H4 (cell line): ENCODE results near the gene IGLL1. TPM values are rescaled to one million over a fixed set of nuclear protein-coding genes. Genes with fewer than 3 reads are reported as not detected.
"Not testable (repeated sequence)": the region's sequence is repeated elsewhere in the genome, so short reads cannot be mapped to it uniquely, and the experiment has no call there.

ENCODE experiments used
- DNase-seq: peaks from one replicate; pipeline ENCODE4 v3.0.0-alpha.2; 2015; ENCODE audit warnings: low spot score
- total RNA-seq: library from RNA; depleted of rRNA; stranded (reverse); fragments of >200 nt; shearing (Covaris generic); gene quantifications from 2 replicates; pipeline ENCODE4 v1.2.3, GENCODE V29; 2014

IGLL1 gene
- total RNA-seq, 1 experiment from 2014 or later, result not detected

- DNase-seq, result not testable (repeated sequence)
Measured at GRCh38 chr22:23540837-23541236, 39.3 kb downstream of the IGLL1 start.

- not testable (repeated sequence) for DNase-seq
Measured at GRCh38 chr22:23539839-23540198, 40.3 kb downstream of the IGLL1 start.

DNA sequence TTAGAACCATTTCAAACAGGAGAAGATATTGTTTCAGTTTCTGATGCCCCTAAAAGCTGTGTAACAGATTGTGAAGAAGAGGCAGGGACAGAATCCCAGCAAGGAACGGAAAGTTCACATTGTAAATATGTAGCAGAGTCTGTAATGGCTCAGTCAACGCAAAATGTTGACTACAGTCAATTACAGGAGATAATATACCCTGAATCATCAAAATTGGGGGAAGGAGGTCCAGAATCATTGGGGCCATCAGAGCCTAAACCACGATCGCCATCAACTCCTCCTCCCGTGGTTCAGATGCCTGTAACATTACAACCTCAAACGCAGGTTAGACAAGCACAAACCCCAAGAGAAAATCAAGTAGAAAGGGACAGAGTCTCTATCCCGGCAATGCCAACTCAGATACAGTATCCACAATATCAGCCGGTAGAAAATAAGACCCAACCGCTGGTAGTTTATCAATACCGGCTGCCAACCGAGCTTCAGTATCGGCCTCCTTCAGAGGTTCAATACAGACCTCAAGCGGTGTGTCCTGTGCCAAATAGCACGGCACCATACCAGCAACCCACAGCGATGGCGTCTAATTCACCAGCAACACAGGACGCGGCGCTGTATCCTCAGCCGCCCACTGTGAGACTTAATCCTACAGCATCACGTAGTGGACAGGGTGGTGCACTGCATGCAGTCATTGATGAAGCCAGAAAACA lies 40.8 kb downstream of the IGLL1 start:
- DNase-seq, result peak; percentile 69

DNA sequence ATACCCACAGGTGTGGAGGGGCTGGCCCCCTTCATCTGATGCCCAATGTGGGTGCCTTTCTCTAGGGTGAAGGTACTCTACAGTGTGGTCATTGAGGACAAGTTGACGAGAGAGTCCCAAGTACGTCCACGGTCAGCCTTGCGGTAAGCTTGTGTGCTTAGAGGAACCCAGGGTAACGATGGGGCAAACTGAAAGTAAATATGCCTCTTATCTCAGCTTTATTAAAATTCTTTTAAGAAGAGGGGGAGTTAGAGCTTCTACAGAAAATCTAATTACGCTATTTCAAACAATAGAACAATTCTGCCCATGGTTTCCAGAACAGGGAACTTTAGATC lies 41.4 kb downstream of the IGLL1 start:
- not testable (repeated sequence) for DNase-seq

- DNase-seq, result not testable (repeated sequence)
Measured at GRCh38 chr22:23537830-23538695, 42.0 kb downstream of the IGLL1 start.

DNA sequence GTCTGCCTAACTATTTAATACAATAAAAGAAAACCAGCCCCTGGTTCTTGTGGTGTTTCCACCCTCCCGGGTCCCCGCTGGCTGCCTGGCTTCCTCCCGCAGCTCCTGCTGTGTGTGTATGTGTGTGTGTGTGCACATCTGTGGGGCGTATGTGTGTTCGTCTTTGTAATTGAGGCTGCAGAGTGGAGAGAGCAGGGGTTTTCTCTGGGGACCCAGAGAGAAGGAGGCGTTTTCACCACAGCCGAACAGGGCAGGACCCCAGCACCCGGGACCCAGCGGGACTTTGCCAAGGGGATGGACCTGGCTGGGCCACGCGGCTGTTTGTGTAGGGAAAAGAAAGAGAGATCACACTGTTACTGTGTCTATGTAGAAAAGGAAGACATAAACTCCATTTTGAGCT lies 42.7 kb downstream of the IGLL1 start:
- DNase-seq, result no peak

DNA sequence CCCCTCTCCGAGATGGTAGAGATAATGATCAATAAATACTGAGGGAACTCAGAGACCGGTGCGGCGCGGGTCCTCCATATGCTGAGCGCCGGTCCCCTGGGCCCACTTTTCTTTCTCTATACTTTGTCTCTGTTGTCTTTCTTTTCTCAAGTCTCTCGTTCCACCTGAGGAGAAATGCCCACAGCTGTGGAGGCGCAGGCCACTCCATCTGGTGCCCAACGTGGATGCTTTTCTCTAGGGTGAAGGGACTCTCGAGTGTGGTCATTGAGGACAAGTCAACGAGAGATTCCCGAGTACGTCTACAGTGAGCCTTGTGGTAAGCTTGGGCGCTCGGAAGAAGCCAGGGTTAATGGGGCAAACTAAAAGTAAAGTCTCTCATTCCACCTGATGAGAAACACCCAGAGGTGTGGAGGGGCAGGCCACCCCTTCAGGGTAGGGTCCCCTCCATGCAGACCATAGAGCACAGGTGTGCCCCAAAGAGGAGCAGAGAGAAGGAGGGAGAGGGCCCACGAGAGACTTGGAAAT lies 43.2 kb downstream of the IGLL1 start:
- DNase-seq, result no peak

- DNase-seq, result not testable (repeated sequence)
Measured at GRCh38 chr22:23535790-23536661, 44.1 kb downstream of the IGLL1 start.

- no peak for DNase-seq
Measured at GRCh38 chr22:23534851-23535717, 45.0 kb downstream of the IGLL1 start.

GRCh38 chr22:23534201-23534850 lies 45.8 kb downstream of the IGLL1 start:
- DNase-seq, result no peak

GRCh38 chr22:23533771-23534191 lies 46.3 kb downstream of the IGLL1 start:
- DNase-seq, result no peak

DNA sequence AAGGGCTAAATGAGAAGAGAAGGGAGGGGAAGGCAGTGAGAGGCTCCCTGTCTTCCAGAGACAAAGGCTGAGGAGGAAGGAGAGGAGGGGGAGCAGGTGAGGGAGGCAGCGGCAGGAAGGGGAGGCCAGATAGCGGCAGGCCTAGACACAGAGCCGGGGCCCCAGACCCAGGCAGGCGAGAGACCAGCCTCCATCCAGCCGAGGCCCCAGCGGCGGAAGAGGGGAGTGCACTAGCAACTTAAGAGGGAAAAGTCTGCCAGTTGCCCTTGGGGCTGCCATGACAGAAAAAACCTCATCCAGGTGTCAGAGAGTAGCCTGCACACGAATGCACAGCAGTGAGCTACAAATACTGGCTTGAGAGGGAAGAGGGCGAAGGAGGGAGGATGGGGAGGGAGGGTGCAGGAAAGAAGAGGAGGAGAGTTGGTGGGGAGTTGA lies 46.7 kb downstream of the IGLL1 start:
- no peak for DNase-seq

DNA sequence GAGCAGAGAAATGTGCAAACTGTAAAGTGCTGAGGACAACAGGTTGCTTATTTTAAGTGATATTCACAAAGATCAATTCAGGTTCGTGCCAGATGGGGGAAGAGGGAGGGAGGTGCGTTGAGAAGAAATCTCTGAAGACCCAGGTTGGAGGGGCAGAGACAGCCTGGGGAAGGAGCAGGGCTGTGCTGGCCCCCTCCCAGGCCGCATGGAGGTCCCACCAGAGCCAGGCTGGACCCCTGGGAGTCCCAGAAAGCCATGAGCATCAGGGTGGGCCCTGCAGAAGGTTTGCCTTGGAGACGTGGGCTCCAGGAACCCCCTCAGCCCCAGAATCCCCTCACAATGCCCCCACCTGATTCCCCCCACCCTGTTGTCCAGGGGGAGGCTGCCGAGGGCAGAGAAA lies 47.4 kb downstream of the IGLL1 start:
- no peak for DNase-seq

DNA sequence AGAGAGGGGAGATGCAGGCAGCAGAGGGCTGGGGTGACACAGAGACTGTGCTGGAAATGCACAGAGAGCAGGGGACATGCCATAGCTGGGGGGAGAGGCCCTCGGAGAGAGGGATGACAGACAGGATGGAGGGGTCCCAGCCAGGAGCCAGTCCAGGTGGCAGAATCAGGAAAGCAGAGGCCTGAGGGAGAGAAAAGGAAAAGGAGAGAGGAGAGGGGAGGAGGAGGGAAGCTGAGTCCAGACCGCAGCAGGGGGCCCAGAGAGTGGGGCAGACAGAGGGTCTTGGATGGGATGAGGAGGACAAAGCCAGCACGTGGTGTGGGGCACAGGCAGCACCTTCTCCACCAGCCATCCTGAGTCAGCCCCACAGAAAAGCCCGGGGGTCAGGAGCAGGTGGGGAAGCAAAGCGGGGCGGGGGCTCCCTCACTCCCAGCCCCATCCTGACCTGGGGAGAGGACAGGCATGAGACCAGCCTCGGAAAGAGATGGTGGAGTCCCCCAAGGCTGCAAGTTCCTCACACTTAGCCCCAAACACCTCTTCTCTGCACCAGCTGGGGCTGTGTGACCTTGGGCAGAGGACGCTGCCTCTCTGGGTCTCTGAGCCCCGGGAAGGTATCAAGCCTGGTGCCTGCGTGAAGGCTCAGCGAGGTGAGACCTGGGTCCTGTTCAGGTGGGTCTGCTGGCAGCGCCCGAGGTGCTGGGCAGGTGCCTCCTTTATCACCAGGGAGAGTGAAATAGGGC lies 48.0 kb downstream of the IGLL1 start:
- no peak for DNase-seq

GRCh38 chr22:23531283-23531956 lies 48.7 kb downstream of the IGLL1 start:
- DNase-seq, result no peak

DNA sequence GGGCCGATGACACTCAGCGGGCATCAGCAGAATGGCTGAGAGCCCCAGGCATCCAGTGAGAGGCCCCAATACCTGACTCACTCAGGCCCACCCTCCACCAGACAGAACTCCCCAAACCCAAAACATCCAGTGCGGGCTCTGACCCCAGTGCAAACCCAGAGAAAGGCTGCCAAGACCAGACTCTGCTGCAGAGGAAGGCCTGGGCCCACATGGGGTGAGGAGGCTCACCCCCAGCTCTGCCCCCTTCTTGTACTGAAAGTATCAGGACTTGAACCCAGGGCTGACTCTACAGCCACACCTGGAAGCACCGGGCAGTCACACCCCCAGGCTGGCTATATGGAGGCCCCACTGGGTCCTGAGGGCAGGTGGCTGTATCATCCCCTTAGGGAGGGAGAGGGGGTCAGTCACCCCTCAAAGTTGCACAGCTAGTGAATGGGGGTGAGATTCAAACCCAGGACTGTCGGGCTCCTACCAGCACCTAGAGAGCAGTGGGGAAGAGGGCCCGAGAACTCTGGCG lies 49.3 kb downstream of the IGLL1 start:
- DNase-seq, result no peak

DNA sequence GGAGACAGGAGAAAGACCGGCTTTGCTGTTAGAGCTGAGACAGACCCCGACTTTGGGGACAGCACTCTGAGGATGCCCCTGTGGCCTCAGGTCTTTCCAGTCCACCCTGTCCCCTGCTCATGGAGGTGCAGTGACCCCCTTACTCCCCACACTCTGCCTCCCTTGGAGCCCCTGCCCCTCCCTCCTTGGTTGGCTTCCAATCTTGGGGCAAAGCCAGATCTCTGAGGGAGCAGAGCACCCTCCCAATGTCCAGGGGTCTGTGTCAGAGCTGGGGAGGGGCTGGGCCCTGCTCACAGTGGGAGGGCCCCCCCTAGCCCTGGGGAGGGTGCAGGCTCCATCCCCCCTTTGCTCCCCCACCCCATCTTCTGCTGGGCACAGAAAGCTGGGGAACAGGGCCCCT lies 50.0 kb downstream of the IGLL1 start:
- no peak for DNase-seq

GRCh38 chr22:23529166-23530103 lies 50.7 kb downstream of the IGLL1 start:
- no peak for DNase-seq
